ENCODE measurements around the gene LYSMD3.

DNA sequence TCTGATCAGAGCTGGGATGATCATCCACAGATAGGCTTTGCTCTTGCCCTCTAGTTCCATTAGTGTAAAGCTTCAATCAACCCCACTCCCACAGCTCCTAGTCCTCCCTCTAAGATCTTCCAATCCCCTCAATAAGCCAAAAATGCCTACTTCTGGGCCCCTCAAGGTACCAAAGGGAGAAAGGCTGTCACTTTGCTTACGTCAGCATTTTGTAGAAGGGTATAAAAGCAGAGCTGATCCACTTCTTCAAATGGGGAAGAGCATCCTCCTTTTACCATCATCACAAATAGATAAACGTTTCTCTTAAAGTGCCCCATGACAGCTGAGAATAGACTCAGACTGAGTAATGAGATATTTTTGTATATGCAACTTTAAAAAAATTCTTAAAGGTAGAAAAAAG, 16.1 kb upstream of the LYSMD3 start:
- TF ChIP-seq CTCF (IDR thresholded peaks at IDR 0.05; ENCODE audit: low read length) (no peak), EZH2 (IDR thresholded peaks at IDR 0.05; ENCODE audit: borderline replicate concordance, low read length) (no peak)
